ENCODE results near the gene CNTLN. TPM values are rescaled to one million over a fixed set of nuclear protein-coding genes. Genes with fewer than 3 reads are reported as not detected.

CNTLN gene
- total and polyA plus RNA-seq, 2 of the 8 experiments (the other 6 are each of a cell fraction or from before 2014, with no cell fraction given) = 4.8 to 10.8 TPM

GRCh38 chr9:17472126-17472525, 337.3 kb downstream of the CNTLN start:
- WGBS, 2 experiments (ENCODE audit: extremely low coverage in 1 of 2, insufficient coverage in 1 of 2, insufficient read length in 1 of 2, insufficient replicate concordance in 2 of 2, low coverage in 1 of 2, low lambda C conversion rate in 2 of 2, missing lambda C conversion rate in 1 of 2) = 98% methylated on average over 2 of the region's 2 CpGs; no CpG with 5 or more reads in 1 of the 2 experiments
- H3K23me2 ChIP-seq (ENCODE audit: low read depth, low read length) = no peaks in the 10 kb centered on the region
- no peaks in the 10 kb centered on the region for H3K79me1 ChIP-seq (ENCODE audit: low read depth, low read length)
- no peaks in the 10 kb centered on the region for H4K20me1 ChIP-seq (replicated peaks in 1 of 2; ENCODE audit: control insufficient read depth in 1 of 2, insufficient read depth in 2 of 2, low read length in 2 of 2)
- no peak overlapping the region for H3K23ac ChIP-seq (ENCODE audit: insufficient read length)
- H2AK5ac ChIP-seq (ENCODE audit: low read depth, low read length) = no peak overlapping the region
- POLR2A ChIA-PET (ENCODE audit: partially characterized antibody) = interaction anchor here (0.7 kb wide), 1 partner anchor 418 kb away, joined by 3 read pairs; no protein-coding TSS in a partner anchor
- no peak overlapping the region for H3K4me2 ChIP-seq (ENCODE audit: insufficient read depth in 1 of 2, low read depth in 2 of 2, low read length in 2 of 2)
- no peaks in the 10 kb centered on the region for H3K27me3 ChIP-seq (replicated peaks in 1 of 4; ENCODE audit: control insufficient read depth in 3 of 4, extremely low read depth in 1 of 4, insufficient read depth in 3 of 4, low read length in 3 of 4)
- H3K56ac ChIP-seq (replicated peaks; ENCODE audit: insufficient read length, low read depth, low read length) = no peak overlapping the region
- no peak overlapping the region for H3K14ac ChIP-seq (ENCODE audit: insufficient read length)
- no peak overlapping the region for H2BK120ac ChIP-seq (replicated peaks; ENCODE audit: low read depth, low read length)
- no peaks in the 10 kb centered on the region for H3K79me2 ChIP-seq (ENCODE audit: control insufficient read depth in 1 of 2, insufficient read depth in 2 of 2, low read length in 2 of 2)
- no peak overlapping the region for H3K18ac ChIP-seq (ENCODE audit: extremely low read depth, low read length)
- TF ChIP-seq SP2 (IDR thresholded peaks at IDR 0.05; ENCODE audit: low read length) = no peak
- TF ChIP-seq SUZ12 (IDR thresholded peaks at IDR 0.05; ENCODE audit: low read length) = no peak
- no peak for TF ChIP-seq TEAD4 (IDR thresholded peaks at IDR 0.05; ENCODE audit: low read depth, low read length)
- H2BK15ac ChIP-seq (ENCODE audit: low read length) = no peak overlapping the region
- no peaks in the 10 kb centered on the region for H3K9me3 ChIP-seq (ENCODE audit: insufficient read depth in 2 of 2, low read depth in 1 of 2, low read length in 1 of 2)
- H2BK12ac ChIP-seq (ENCODE audit: low read depth, low read length) = no peak overlapping the region
- H2BK5ac ChIP-seq (ENCODE audit: low read depth, low read length) = no peak overlapping the region
- H3K4me1 ChIP-seq (replicated peaks in 1 of 4; ENCODE audit: control insufficient read depth in 3 of 4, insufficient read depth in 4 of 4, low read length in 3 of 4) = no peaks in the 10 kb centered on the region
- no peak overlapping the region for H2AFZ ChIP-seq (ENCODE audit: low read length)
- CTCF ChIA-PET (ENCODE audit: partially characterized antibody) = interaction anchor here (0.7 to 1.5 kb wide), 3 partner anchors 9 to 408 kb away, joined by 3 to 5 read pairs (median 4); no protein-coding TSS in a partner anchor
- H4K5ac ChIP-seq (ENCODE audit: insufficient read length, low read depth, low read length) = no peak overlapping the region
- H3K9ac ChIP-seq (replicated peaks in 1 of 4; ENCODE audit: extremely low read depth in 1 of 4, low read depth in 3 of 4, low read length in 3 of 4) = no peak overlapping the region
- no peak overlapping the region for H3K4me3 ChIP-seq (ENCODE audit: extremely low read depth in 1 of 4, insufficient read depth in 2 of 4, low read depth in 3 of 4, low read length in 4 of 4)
- no peaks in the 10 kb centered on the region for H3K36me3 ChIP-seq (ENCODE audit: control insufficient read depth in 2 of 4, insufficient read depth in 4 of 4, low read length in 3 of 4)
- no peak overlapping the region for H4K8ac ChIP-seq (ENCODE audit: extremely low read depth, insufficient read depth, low read length)
- no peak overlapping the region for H2BK20ac ChIP-seq (ENCODE audit: low read length)
- FAIRE-seq (no peak), DNase-seq (ENCODE audit: low read depth in 1 of 2, low spot score in 2 of 2) (no peak)
- H3K27ac ChIP-seq (ENCODE audit: low read depth, low read length) = no peak overlapping the region
- no peak overlapping the region for H4K91ac ChIP-seq (replicated peaks; ENCODE audit: insufficient read length, low read length)
- no peak overlapping the region for H3K4ac ChIP-seq (replicated peaks; ENCODE audit: insufficient read length, low read depth, low read length)
